Panc1 (cell line): Measurements from ENCODE around the gene PON1. TPM values are rescaled to one million over a fixed set of nuclear protein-coding genes. Genes with fewer than 3 reads are reported as not detected.

ENCODE experiments used
- ATAC-seq: fragments of 200-7000 bp; cut with Tn5 transposase; 2 replicates; pipeline ENCODE4 v1.9.1; 2020; ENCODE audit warnings: mild to moderate bottlenecking, moderate library complexity
- BruUV-seq: library from RNA; stranded (reverse); fragments of 400-500 nt; replicated peaks from 2 replicates; lab custom pipeline; 2021; lab: Mats Ljungman, UMichigan
- CTCF ChIA-PET: fragments of 300-600 bp; sonication (Branson Sonifier 250); formaldehyde crosslinking; loops from one replicate; lab custom pipeline; 2022; ENCODE audit warnings: antibody characterized with exemption; lab: Charles Lee
- POLR2A ChIA-PET: fragments of 300-600 bp; sonication (Branson Sonifier 250); formaldehyde crosslinking; loops from one replicate; lab custom pipeline; 2022; ENCODE audit warnings: antibody characterized with exemption; lab: Charles Lee
- DNase-seq: peaks from one replicate; pipeline ENCODE4 v3.0.0-alpha.2; 2010; ENCODE audit warnings: low read depth, low spot score
- H3K27ac ChIP-seq: 2 replicates; pipeline ENCODE4 v1.5.1; 2011; ENCODE audit warnings: mild to moderate bottlenecking, low read length, inconsistent platforms
- H3K27me3 ChIP-seq: fragments of 200-500 bp; sonication (Bioruptor generic); 2 replicates; pipeline ENCODE4 v1.6.0; 2014; ENCODE audit warnings: low read length, inconsistent platforms; ENCODE audit not compliant: control insufficient read depth, insufficient read depth
- H3K36me3 ChIP-seq: fragments of 200-500 bp; sonication (Bioruptor generic); 2 replicates; pipeline ENCODE4 v1.5.1; 2014; ENCODE audit warnings: inconsistent platforms, mild to moderate bottlenecking, low read length, moderate library complexity; ENCODE audit not compliant: control insufficient read depth, insufficient read depth
- H3K4me1 ChIP-seq: 2 replicates; pipeline ENCODE4 v1.5.1; 2011; ENCODE audit warnings: inconsistent platforms, mild to moderate bottlenecking, low read length, moderate library complexity; ENCODE audit not compliant: control insufficient read depth, insufficient read depth
- H3K4me3 ChIP-seq, 2 experiments: 2 replicates each; pipeline ENCODE4 v1.5.1; 2011 to 2012; ENCODE audit warnings: low read depth in 2 of 2, low read length in 2 of 2, mild to moderate bottlenecking in 2 of 2, inconsistent platforms in 1 of 2, moderate library complexity in 1 of 2
- H3K9me3 ChIP-seq: fragments of 200-500 bp; sonication (Bioruptor generic); 2 replicates; pipeline ENCODE4 v1.5.1; 2014; ENCODE audit warnings: low read depth, mild to moderate bottlenecking, inconsistent platforms, low read length, moderate library complexity; ENCODE audit not compliant: control insufficient read depth, insufficient read depth
- CTCF ChIP-seq: fragments of 450-650 bp; IDR thresholded peaks from 2 replicates; pipeline ENCODE4 v1.5.1; 2017; ENCODE audit warnings: mild to moderate bottlenecking
- POLR2AphosphoS5 ChIP-seq: IDR thresholded peaks from 2 replicates; pipeline ENCODE4 v1.6.1; 2012; ENCODE audit warnings: mild to moderate bottlenecking, low read depth, low read length, moderate library complexity
- SIN3A ChIP-seq: IDR thresholded peaks from 2 replicates; pipeline ENCODE4 v1.6.1; 2012; ENCODE audit warnings: low read depth, mild to moderate bottlenecking, low read length, moderate library complexity, borderline replicate concordance; ENCODE audit not compliant: insufficient read depth
- TCF7L2 ChIP-seq: IDR thresholded peaks from 2 replicates; pipeline ENCODE4 v1.6.1; 2011; ENCODE audit warnings: mild to moderate bottlenecking, low read depth, low read length, inconsistent platforms
- in situ Hi-C: cut with HindIII; loops from 2 replicates; pipeline ENCODE4 v1.10.0; 2016; ENCODE audit warnings: low sequenced_read_pairs, low pct_unique_long_range_greater_than_20kb
- intact Hi-C: fragments of 100-400 bp; cut with micrococcal nuclease; formaldehyde crosslinking; loops from one replicate; pipeline ENCODE4 v1.10.0; 2022; ENCODE audit not compliant: unreplicated experiment
- total RNA-seq: library from RNA; stranded (reverse); gene quantifications from one replicate; pipeline ENCODE4 v1.2.1, GENCODE V29; 2021; ENCODE audit not compliant: unreplicated experiment
- TF ChIP-seq, protein P1 (sequence below), 2 experiments: IDR thresholded peaks; 2 replicates each; pipeline ENCODE4 v1.6.1; 2011 to 2012; ENCODE audit warnings: low read depth in 2 of 2, control low read depth in 1 of 2, low read length in 1 of 2, mild to moderate bottlenecking in 1 of 2, moderate library complexity in 1 of 2; ENCODE audit not compliant: insufficient read depth in 1 of 2

PON1 gene
- total RNA-seq, 1 experiment from 2014 or later = not detected

GRCh38 chr7:95297041-95297440 is 27.3 kb downstream of the PON1 start:
- Histone ChIP-seq H3K4me1 (no peaks in the 10 kb centered on the region), H3K36me3 (no peaks in the 10 kb centered on the region), H3K27me3 (no peaks in the 10 kb centered on the region), H3K27ac (no peak overlapping the region), H3K9me3 (no peaks in the 10 kb centered on the region), H3K4me3 (no peak overlapping the region)
- ATAC-seq = no peak
- in situ Hi-C loops (no loop called here), intact Hi-C loops (no loop called here)
- ChIA-PET CTCF (no interaction called here), POLR2A (no interaction called here)
- TF ChIP-seq CTCF = no peak
- no peak for TF ChIP-seq SIN3A
- TF ChIP-seq TCF7L2 = no peak
- TF ChIP-seq, protein P1, sequence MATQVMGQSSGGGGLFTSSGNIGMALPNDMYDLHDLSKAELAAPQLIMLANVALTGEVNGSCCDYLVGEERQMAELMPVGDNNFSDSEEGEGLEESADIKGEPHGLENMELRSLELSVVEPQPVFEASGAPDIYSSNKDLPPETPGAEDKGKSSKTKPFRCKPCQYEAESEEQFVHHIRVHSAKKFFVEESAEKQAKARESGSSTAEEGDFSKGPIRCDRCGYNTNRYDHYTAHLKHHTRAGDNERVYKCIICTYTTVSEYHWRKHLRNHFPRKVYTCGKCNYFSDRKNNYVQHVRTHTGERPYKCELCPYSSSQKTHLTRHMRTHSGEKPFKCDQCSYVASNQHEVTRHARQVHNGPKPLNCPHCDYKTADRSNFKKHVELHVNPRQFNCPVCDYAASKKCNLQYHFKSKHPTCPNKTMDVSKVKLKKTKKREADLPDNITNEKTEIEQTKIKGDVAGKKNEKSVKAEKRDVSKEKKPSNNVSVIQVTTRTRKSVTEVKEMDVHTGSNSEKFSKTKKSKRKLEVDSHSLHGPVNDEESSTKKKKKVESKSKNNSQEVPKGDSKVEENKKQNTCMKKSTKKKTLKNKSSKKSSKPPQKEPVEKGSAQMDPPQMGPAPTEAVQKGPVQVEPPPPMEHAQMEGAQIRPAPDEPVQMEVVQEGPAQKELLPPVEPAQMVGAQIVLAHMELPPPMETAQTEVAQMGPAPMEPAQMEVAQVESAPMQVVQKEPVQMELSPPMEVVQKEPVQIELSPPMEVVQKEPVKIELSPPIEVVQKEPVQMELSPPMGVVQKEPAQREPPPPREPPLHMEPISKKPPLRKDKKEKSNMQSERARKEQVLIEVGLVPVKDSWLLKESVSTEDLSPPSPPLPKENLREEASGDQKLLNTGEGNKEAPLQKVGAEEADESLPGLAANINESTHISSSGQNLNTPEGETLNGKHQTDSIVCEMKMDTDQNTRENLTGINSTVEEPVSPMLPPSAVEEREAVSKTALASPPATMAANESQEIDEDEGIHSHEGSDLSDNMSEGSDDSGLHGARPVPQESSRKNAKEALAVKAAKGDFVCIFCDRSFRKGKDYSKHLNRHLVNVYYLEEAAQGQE (IDR thresholded peaks at IDR 0.05; ENCODE audit: insufficient read depth in 1 of 2, low read depth in 2 of 2, low read length in 1 of 2) = no peak
- no peak for TF ChIP-seq POLR2AphosphoS5
- no TSS peak for BruUV-seq
- no peak for DNase-seq

DNA sequence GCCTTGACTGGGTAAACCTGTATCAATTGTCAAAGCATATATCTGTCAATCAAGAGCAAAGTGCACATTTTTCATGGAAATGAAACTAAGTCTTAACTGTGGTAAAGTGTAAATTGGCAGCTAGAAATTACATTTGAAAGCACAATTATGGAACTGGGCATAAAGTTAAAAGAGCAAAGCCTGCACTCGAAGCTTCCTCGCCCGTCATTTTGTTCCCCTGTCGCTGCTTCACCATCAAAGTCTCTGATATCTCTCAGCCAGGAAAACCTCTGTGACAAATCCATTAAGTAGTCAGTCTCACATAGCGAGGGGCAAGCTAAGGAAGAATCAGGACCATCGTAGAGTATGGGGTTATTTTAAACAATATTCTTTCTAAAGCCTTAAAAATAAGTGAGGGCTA is 27.9 kb downstream of the PON1 start:
- Histone ChIP-seq H3K27me3 (no peaks in the 10 kb centered on the region), H3K27ac (no peak overlapping the region), H3K9me3 (no peaks in the 10 kb centered on the region), H3K36me3 (no peaks in the 10 kb centered on the region), H3K4me1 (no peaks in the 10 kb centered on the region), H3K4me3 (no peak overlapping the region)
- ATAC-seq = no peak
- ChIA-PET CTCF (interaction anchor here (0.5 kb wide), 1 partner anchor 300 kb away, joined by 7 read pairs; no protein-coding TSS in a partner anchor), POLR2A (no interaction called here)
- no TSS peak for BruUV-seq
- no peak for DNase-seq
- in situ Hi-C loops = no loop called here
- TF ChIP-seq TCF7L2 (no peak), SIN3A (no peak), CTCF (no peak), POLR2AphosphoS5 (no peak)
- TF ChIP-seq, protein P1 (IDR thresholded peaks at IDR 0.05; ENCODE audit: insufficient read depth in 1 of 2, low read depth in 2 of 2, low read length in 1 of 2) = no peak
- intact Hi-C loops = no loop called here
